Loucy (cell line): Measurements from ENCODE around the gene CDC40.

Experiments
- H2AFZ ChIP-seq: fragments of 200-600 bp; sonication (generic); 2 replicates; pipeline ENCODE4 v1.6.0; 2016; ENCODE audit warnings: antibody characterized with exemption, mild to moderate bottlenecking, low read length, moderate library complexity
- H3F3A ChIP-seq: fragments of 200-600 bp; 2 replicates; pipeline ENCODE4 v1.6.0; 2016; ENCODE audit warnings: antibody characterized with exemption, low read depth, mild to moderate bottlenecking
- H3K27me3 ChIP-seq: fragments of 200-600 bp; sonication (generic); 2 replicates; pipeline ENCODE4 v1.6.1; 2014; ENCODE audit warnings: low read length, mild to moderate bottlenecking; ENCODE audit not compliant: insufficient read depth, poor library complexity, severe bottlenecking
- H3K36me3 ChIP-seq: fragments of 200-600 bp; sonication (generic); 2 replicates; pipeline ENCODE4 v1.6.1; 2016; ENCODE audit warnings: low read length; ENCODE audit not compliant: insufficient read depth
- H3K4me1 ChIP-seq: fragments of 200-600 bp; sonication (generic); 2 replicates; pipeline ENCODE4 v1.5.1; 2014; ENCODE audit warnings: low read length, mild to moderate bottlenecking; ENCODE audit not compliant: insufficient read depth, poor library complexity, severe bottlenecking
- H3K4me2 ChIP-seq: fragments of 200-600 bp; sonication (generic); 2 replicates; pipeline ENCODE4 v1.6.0; 2014; ENCODE audit warnings: antibody characterized with exemption, low read length, low read depth, mild to moderate bottlenecking; ENCODE audit not compliant: poor library complexity, severe bottlenecking
- H3K4me3 ChIP-seq: fragments of 200-600 bp; sonication (generic); 2 replicates; pipeline ENCODE4 v1.5.1; 2014; ENCODE audit warnings: low read length, mild to moderate bottlenecking, mixed read lengths; ENCODE audit not compliant: poor library complexity, severe bottlenecking
- H3K79me2 ChIP-seq: fragments of 200-600 bp; sonication (generic); 2 replicates; pipeline ENCODE4 v1.6.1; 2014; ENCODE audit warnings: low read length; ENCODE audit not compliant: insufficient read depth
- H3K9ac ChIP-seq: fragments of 200-600 bp; sonication (generic); 2 replicates; pipeline ENCODE4 v1.6.0; 2014; ENCODE audit warnings: mild to moderate bottlenecking, low read depth, low read length, moderate library complexity; ENCODE audit not compliant: poor library complexity, severe bottlenecking
- H3K9me2 ChIP-seq: fragments of 200-600 bp; sonication (generic); replicated peaks from 2 replicates; pipeline ENCODE4 v1.6.1; 2016; ENCODE audit warnings: low read depth, low read length, mixed read lengths
- H3K9me3 ChIP-seq: fragments of 200-600 bp; sonication (generic); 2 replicates; pipeline ENCODE4 v1.6.1; 2014; ENCODE audit warnings: mild to moderate bottlenecking, antibody characterized with exemption, low read length, low read depth; ENCODE audit not compliant: insufficient read depth
- H4K20me1 ChIP-seq: fragments of 200-600 bp; sonication (generic); 2 replicates; pipeline ENCODE4 v1.6.0; 2014; ENCODE audit warnings: antibody characterized with exemption, low read length, mild to moderate bottlenecking; ENCODE audit not compliant: insufficient read depth, poor library complexity, severe bottlenecking
- CTCF ChIP-seq: fragments of 200-600 bp; sonication (generic); conservative IDR thresholded peaks from 2 replicates; pipeline ENCODE4 v1.5.1; 2014; ENCODE audit warnings: mild to moderate bottlenecking, antibody characterized with exemption, low read length
- EZH2phosphoT487 ChIP-seq: fragments of 200-600 bp; IDR thresholded peaks from 2 replicates; pipeline ENCODE4 v1.6.1; 2018; ENCODE audit warnings: antibody characterized with exemption, mild to moderate bottlenecking, moderate library complexity, borderline replicate concordance

The CDC40 gene

GRCh38 chr6:110185879-110186278 is 5.7 kb downstream of the CDC40 start:
- Histone ChIP-seq H3K79me2 (peaks cover 99% of the 10 kb centered on the region), H3K4me1 (peaks cover 90% of the 10 kb centered on the region), H3K9me2 (no peaks in the 10 kb centered on the region), H3K9me3 (no peaks in the 10 kb centered on the region), H2AFZ (no peak overlapping the region), H3K9ac (peak overlapping the region; percentile 11), H3K4me2 (peak overlapping the region; percentile 62), H4K20me1 (peaks cover 87% of the 10 kb centered on the region), H3K36me3 (no peaks in the 10 kb centered on the region), H3K4me3 (peak overlapping the region; percentile 65), H3K27me3 (no peaks in the 10 kb centered on the region), H3F3A (0 out of 2 replicates have a peak, but pooled peaks cover 2% of the 10 kb centered on the region)
- TF ChIP-seq EZH2phosphoT487: no peak
- no peak for TF ChIP-seq CTCF

DNA sequence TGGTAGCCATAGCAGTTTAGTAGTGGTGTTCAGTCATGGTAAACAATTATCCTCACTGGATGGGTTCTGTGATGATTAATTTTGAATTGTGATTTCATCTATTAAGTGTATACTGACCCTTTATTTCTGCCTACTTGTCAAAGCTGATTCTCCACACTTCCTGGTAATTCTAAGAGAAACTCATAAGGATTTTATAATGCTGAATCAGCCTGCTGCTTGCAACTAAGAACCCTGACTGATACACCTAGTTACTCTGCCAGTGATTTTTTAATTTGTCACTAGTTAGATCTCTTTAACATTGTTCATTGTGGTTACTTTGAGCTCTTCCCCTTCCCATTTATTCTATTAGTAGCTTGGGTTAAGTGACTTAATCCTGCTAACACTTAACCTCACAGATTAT is 8.6 kb downstream of the CDC40 start:
- no peak overlapping the region for H3K9ac ChIP-seq
- peaks cover 94% of the 10 kb centered on the region for H3K79me2 ChIP-seq
- H3K4me3 ChIP-seq: peak overlapping the region; percentile 36
- peaks cover 80% of the 10 kb centered on the region for H3K4me1 ChIP-seq
- peak overlapping the region; percentile 62 for H3K4me2 ChIP-seq
- no peaks in the 10 kb centered on the region for H3K9me2 ChIP-seq
- H3K27me3 ChIP-seq: no peaks in the 10 kb centered on the region
- peaks cover 4% of the 10 kb centered on the region; the same call in 1 of the 2 replicates for H3K36me3 ChIP-seq
- no peaks in the 10 kb centered on the region for H3K9me3 ChIP-seq
- H4K20me1 ChIP-seq: peaks cover 81% of the 10 kb centered on the region
- no peak overlapping the region for H2AFZ ChIP-seq
- H3F3A ChIP-seq: 0 out of 2 replicates have a peak, but pooled peaks cover 2% of the 10 kb centered on the region
- no peak for TF ChIP-seq CTCF
- TF ChIP-seq EZH2phosphoT487: no peak

DNA sequence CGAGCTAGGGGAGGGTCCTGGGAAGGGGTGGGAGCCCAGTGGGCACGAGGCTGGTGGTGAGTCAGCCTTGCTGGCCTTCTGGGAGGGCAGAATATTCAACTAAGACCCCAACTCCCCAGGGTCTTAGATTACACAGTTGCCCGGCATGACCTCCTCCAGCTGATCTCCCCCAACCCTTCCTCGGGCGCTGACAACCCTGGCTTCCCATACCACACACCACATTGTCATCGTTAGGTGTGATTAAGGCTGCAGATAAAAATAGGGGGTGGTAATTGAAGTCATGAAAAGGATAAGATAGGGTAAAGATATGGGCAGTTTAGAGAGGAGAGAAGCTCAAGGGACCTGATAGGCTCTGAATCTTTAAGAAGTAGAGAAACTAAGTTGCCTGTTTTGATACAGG is 10.5 kb downstream of the CDC40 start:
- Histone ChIP-seq H3K4me2 (peak overlapping the region; percentile 62), H4K20me1 (peaks cover 68% of the 10 kb centered on the region)

More for the DNA sequence above, 10.5 kb downstream of the CDC40 start:
- peaks cover 65% of the 10 kb centered on the region for H3K4me1 ChIP-seq
- H3K9me3 ChIP-seq: no peaks in the 10 kb centered on the region
- H3K79me2 ChIP-seq: peaks cover 90% of the 10 kb centered on the region
- H2AFZ ChIP-seq: no peak overlapping the region
- H3K36me3 ChIP-seq: peaks cover 17% of the 10 kb centered on the region; the same call in 1 of the 2 replicates
- H3K9me2 ChIP-seq: no peaks in the 10 kb centered on the region
- no peaks in the 10 kb centered on the region for H3K27me3 ChIP-seq
- TF ChIP-seq EZH2phosphoT487 (no peak), CTCF (no peak)
- H3K9ac ChIP-seq: peak overlapping the region; percentile 4
- H3F3A ChIP-seq: no peaks in the 10 kb centered on the region
- H3K4me3 ChIP-seq: peak overlapping the region; percentile 31
